GM23338 (cell line): ENCODE data around the gene ABCA4.

Experiments
- CREB1 ChIP-seq: fragments of 250-450 bp; sonication (Bioruptor Pico); IDR thresholded peaks from 2 replicates; pipeline ENCODE4 v1.5.0; 2020; ENCODE audit warnings: low read depth, mild to moderate bottlenecking, moderate library complexity
- EZH2 ChIP-seq: fragments of 200-600 bp; sonication (generic); IDR thresholded peaks from one replicate; pipeline ENCODE4 v1.8.0; 2017; ENCODE audit warnings: antibody characterized with exemption, mild to moderate bottlenecking, low read depth; ENCODE audit not compliant: unreplicated experiment
- EZH2phosphoT487 ChIP-seq: fragments of 200-600 bp; sonication (generic); IDR thresholded peaks from one replicate; pipeline ENCODE4 v1.8.1; 2018; ENCODE audit warnings: antibody characterized with exemption; ENCODE audit not compliant: unreplicated experiment
- POLR2AphosphoS5 ChIP-seq: IDR thresholded peaks from 2 replicates; pipeline ENCODE4 v1.6.1; 2016; ENCODE audit warnings: antibody characterized with exemption, low read depth
- TF ChIP-seq, protein P1 (sequence below), 2 experiments: fragments of 200-600 bp in 1 of 2; sonication (generic) in 1 of 2; conservative IDR thresholded peaks; 2 replicates each; pipeline versions ENCODE4 v1.5.1 to v1.6.1; 2016 to 2017; ENCODE audit warnings: antibody characterized with exemption in 2 of 2, low read depth in 2 of 2, mild to moderate bottlenecking in 2 of 2, moderate library complexity in 1 of 2
- TF ChIP-seq, protein P2 (sequence below): IDR thresholded peaks from one replicate; pipeline ENCODE4 v1.6.1; 2018; ENCODE audit warnings: antibody characterized with exemption; ENCODE audit not compliant: unreplicated experiment
- TF ChIP-seq, protein P3 (sequence below): fragments of 250-450 bp; sonication (Bioruptor Pico); IDR thresholded peaks from 2 replicates; pipeline ENCODE4 v1.5.0; 2020; ENCODE audit warnings: mild to moderate bottlenecking, moderate library complexity
- TF ChIP-seq, protein P4 (sequence below): IDR thresholded peaks from 2 replicates; pipeline ENCODE4 v1.6.1; 2016; ENCODE audit warnings: antibody characterized with exemption

DNA sequence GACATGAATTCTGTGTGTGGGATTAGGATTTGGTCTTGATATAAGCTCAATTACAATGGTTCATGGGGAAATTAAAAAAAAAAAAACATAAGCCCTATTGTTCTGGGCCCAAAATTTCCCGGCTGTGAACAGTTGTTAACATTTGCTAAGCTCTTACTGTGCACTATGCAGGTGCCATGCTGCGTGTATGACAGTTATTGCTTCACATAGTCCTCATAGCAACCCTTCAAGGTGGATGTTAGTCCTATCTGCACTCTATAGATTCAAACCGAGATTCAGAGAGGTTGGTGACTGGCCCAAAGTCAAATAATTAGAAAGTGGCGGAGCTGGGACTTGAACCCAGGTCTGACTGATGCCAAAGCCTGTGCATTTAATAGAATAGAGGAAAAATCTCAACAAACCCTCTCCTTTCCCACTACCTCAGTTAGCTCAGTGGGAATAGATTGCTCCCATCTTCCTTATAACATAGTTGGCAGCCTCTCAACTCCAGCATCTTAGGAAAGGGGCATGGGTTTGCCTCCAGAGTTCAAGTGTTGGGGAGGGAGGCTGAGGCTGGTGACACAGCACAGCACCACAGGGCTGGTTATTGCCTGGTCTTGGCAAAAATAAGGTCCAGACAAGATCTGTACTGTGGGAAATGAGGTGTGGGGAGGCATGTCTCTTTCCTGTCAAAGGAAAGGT, 156.7 kb downstream of the ABCA4 start:
- TF ChIP-seq, protein P1, sequence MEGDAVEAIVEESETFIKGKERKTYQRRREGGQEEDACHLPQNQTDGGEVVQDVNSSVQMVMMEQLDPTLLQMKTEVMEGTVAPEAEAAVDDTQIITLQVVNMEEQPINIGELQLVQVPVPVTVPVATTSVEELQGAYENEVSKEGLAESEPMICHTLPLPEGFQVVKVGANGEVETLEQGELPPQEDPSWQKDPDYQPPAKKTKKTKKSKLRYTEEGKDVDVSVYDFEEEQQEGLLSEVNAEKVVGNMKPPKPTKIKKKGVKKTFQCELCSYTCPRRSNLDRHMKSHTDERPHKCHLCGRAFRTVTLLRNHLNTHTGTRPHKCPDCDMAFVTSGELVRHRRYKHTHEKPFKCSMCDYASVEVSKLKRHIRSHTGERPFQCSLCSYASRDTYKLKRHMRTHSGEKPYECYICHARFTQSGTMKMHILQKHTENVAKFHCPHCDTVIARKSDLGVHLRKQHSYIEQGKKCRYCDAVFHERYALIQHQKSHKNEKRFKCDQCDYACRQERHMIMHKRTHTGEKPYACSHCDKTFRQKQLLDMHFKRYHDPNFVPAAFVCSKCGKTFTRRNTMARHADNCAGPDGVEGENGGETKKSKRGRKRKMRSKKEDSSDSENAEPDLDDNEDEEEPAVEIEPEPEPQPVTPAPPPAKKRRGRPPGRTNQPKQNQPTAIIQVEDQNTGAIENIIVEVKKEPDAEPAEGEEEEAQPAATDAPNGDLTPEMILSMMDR (conservative IDR thresholded peaks at IDR 0.05; ENCODE audit: low read depth in 2 of 2), result no peak
- TF ChIP-seq EZH2 (no peak), POLR2AphosphoS5 (no peak), CREB1 (CRISPR knock-in tag) (no peak), EZH2phosphoT487 (no peak)
- TF ChIP-seq, protein P2, sequence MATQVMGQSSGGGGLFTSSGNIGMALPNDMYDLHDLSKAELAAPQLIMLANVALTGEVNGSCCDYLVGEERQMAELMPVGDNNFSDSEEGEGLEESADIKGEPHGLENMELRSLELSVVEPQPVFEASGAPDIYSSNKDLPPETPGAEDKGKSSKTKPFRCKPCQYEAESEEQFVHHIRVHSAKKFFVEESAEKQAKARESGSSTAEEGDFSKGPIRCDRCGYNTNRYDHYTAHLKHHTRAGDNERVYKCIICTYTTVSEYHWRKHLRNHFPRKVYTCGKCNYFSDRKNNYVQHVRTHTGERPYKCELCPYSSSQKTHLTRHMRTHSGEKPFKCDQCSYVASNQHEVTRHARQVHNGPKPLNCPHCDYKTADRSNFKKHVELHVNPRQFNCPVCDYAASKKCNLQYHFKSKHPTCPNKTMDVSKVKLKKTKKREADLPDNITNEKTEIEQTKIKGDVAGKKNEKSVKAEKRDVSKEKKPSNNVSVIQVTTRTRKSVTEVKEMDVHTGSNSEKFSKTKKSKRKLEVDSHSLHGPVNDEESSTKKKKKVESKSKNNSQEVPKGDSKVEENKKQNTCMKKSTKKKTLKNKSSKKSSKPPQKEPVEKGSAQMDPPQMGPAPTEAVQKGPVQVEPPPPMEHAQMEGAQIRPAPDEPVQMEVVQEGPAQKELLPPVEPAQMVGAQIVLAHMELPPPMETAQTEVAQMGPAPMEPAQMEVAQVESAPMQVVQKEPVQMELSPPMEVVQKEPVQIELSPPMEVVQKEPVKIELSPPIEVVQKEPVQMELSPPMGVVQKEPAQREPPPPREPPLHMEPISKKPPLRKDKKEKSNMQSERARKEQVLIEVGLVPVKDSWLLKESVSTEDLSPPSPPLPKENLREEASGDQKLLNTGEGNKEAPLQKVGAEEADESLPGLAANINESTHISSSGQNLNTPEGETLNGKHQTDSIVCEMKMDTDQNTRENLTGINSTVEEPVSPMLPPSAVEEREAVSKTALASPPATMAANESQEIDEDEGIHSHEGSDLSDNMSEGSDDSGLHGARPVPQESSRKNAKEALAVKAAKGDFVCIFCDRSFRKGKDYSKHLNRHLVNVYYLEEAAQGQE, result no peak
- TF ChIP-seq, protein P3, sequence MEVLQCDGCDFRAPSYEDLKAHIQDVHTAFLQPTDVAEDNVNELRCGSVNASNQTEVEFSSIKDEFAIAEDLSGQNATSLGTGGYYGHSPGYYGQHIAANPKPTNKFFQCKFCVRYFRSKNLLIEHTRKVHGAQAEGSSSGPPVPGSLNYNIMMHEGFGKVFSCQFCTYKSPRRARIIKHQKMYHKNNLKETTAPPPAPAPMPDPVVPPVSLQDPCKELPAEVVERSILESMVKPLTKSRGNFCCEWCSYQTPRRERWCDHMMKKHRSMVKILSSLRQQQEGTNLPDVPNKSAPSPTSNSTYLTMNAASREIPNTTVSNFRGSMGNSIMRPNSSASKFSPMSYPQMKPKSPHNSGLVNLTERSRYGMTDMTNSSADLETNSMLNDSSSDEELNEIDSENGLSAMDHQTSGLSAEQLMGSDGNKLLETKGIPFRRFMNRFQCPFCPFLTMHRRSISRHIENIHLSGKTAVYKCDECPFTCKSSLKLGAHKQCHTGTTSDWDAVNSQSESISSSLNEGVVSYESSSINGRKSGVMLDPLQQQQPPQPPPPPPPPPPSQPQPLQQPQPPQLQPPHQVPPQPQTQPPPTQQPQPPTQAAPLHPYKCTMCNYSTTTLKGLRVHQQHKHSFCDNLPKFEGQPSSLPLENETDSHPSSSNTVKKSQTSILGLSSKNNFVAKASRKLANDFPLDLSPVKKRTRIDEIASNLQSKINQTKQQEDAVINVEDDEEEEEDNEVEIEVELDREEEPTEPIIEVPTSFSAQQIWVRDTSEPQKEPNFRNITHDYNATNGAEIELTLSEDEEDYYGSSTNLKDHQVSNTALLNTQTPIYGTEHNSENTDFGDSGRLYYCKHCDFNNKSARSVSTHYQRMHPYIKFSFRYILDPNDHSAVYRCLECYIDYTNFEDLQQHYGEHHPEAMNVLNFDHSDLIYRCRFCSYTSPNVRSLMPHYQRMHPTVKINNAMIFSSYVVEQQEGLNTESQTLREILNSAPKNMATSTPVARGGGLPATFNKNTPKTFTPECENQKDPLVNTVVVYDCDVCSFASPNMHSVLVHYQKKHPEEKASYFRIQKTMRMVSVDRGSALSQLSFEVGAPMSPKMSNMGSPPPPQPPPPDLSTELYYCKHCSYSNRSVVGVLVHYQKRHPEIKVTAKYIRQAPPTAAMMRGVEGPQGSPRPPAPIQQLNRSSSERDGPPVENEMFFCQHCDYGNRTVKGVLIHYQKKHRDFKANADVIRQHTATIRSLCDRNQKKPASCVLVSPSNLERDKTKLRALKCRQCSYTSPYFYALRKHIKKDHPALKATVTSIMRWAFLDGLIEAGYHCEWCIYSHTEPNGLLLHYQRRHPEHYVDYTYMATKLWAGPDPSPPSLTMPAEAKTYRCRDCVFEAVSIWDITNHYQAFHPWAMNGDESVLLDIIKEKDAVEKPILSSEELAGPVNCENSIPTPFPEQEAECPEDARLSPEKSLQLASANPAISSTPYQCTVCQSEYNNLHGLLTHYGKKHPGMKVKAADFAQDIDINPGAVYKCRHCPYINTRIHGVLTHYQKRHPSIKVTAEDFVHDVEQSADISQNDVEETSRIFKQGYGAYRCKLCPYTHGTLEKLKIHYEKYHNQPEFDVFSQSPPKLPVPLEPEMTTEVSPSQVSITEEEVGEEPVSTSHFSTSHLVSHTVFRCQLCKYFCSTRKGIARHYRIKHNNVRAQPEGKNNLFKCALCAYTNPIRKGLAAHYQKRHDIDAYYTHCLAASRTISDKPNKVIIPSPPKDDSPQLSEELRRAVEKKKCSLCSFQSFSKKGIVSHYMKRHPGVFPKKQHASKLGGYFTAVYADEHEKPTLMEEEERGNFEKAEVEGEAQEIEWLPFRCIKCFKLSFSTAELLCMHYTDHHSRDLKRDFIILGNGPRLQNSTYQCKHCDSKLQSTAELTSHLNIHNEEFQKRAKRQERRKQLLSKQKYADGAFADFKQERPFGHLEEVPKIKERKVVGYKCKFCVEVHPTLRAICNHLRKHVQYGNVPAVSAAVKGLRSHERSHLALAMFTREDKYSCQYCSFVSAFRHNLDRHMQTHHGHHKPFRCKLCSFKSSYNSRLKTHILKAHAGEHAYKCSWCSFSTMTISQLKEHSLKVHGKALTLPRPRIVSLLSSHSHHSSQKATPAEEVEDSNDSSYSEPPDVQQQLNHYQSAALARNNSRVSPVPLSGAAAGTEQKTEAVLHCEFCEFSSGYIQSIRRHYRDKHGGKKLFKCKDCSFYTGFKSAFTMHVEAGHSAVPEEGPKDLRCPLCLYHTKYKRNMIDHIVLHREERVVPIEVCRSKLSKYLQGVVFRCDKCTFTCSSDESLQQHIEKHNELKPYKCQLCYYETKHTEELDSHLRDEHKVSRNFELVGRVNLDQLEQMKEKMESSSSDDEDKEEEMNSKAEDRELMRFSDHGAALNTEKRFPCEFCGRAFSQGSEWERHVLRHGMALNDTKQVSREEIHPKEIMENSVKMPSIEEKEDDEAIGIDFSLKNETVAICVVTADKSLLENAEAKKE (CRISPR knock-in tag), result no peak
- TF ChIP-seq, protein P4, sequence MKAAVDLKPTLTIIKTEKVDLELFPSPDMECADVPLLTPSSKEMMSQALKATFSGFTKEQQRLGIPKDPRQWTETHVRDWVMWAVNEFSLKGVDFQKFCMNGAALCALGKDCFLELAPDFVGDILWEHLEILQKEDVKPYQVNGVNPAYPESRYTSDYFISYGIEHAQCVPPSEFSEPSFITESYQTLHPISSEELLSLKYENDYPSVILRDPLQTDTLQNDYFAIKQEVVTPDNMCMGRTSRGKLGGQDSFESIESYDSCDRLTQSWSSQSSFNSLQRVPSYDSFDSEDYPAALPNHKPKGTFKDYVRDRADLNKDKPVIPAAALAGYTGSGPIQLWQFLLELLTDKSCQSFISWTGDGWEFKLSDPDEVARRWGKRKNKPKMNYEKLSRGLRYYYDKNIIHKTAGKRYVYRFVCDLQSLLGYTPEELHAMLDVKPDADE, result no peak
